HCT116 (cell line): Measurements from ENCODE around the gene PDLIM4. TPM values are rescaled to one million over a fixed set of nuclear protein-coding genes. Genes with fewer than 3 reads are reported as not detected.

Experiments used
- ATAC-seq: fragments of 200-7000 bp; cut with Tn5 transposase; 2 replicates; pipeline ENCODE4 v1.9.1; 2020; ENCODE audit warnings: mild to moderate bottlenecking, moderate library complexity
- BruUV-seq: library from RNA; stranded (reverse); fragments of 400-500 nt; replicated peaks from 2 replicates; lab custom pipeline; 2021; lab: Mats Ljungman, UMichigan
- CTCF ChIA-PET: fragments of 300-600 bp; sonication (Branson Sonifier 250); formaldehyde crosslinking; loops from one replicate; lab custom pipeline; 2021; ENCODE audit warnings: antibody characterized with exemption; lab: Charles Lee
- POLR2A ChIA-PET: fragments of 300-600, 350-600 bp; sonication (Branson Sonifier 250); formaldehyde crosslinking; loops from one replicate; lab custom pipeline; 2021; ENCODE audit warnings: antibody characterized with exemption; lab: Charles Lee
- RAD21 ChIA-PET, 2 experiments: fragments of 300-600 bp; sonication (Branson Sonifier 250); formaldehyde crosslinking; loops; one replicate each; lab custom pipeline; 2023; ENCODE audit warnings: low total read pairs in 2 of 2; ENCODE audit not compliant: uncharacterized antibody in 2 of 2, unreplicated experiment in 2 of 2, low non-redundant PET in 1 of 2; lab: Charles Lee
- DNase-seq: peaks from one replicate; pipeline ENCODE4 v3.0.0-alpha.2; 2010; ENCODE audit warnings: low read depth, low spot score
- H2AFZ ChIP-seq: fragments of 200-600 bp; shearing (Covaris generic), sonication (generic); 2 replicates; pipeline ENCODE4 v1.6.1; 2017; ENCODE audit warnings: low read depth, mixed run types, mixed read lengths, antibody characterized with exemption, low read length; ENCODE audit not compliant: poor library complexity, severe bottlenecking
- H3K27ac ChIP-seq: 2 replicates; pipeline ENCODE4 v1.5.1; 2012; ENCODE audit warnings: low read depth, low read length
- H3K27me3 ChIP-seq: fragments of 200-600 bp; sonication (generic); 2 replicates; pipeline ENCODE4 v1.6.1; 2016; ENCODE audit warnings: mixed run types, low read length, mixed read lengths; ENCODE audit not compliant: insufficient read depth
- H3K36me3 ChIP-seq, 2 experiments: fragments of 200-500 bp in 1 of 2; fragments of 200-600 bp in 1 of 2; sonication (Bioruptor generic) in 1 of 2; sonication (generic) in 1 of 2; 2 replicates each; pipeline versions ENCODE4 v1.5.1 to v1.6.1; 2014 to 2016; ENCODE audit warnings: low read length in 2 of 2, inconsistent platforms in 1 of 2, mixed read lengths in 1 of 2, mixed run types in 1 of 2; ENCODE audit not compliant: insufficient read depth in 2 of 2, control insufficient read depth in 1 of 2
- H3K4me1 ChIP-seq, 2 experiments: fragments of 200-600 bp in 1 of 2; sonication (generic) in 1 of 2; 2 replicates each; pipeline versions ENCODE4 v1.5.1 to v1.6.1; 2012 to 2017; ENCODE audit warnings: low read length in 2 of 2, inconsistent platforms in 1 of 2, mild to moderate bottlenecking in 1 of 2, mixed read lengths in 1 of 2, mixed run types in 1 of 2, moderate library complexity in 1 of 2; ENCODE audit not compliant: insufficient read depth in 2 of 2, control insufficient read depth in 1 of 2
- H3K4me2 ChIP-seq: fragments of 200-600 bp; sonication (generic); 2 replicates; pipeline ENCODE4 v1.6.1; 2017; ENCODE audit warnings: mixed run types, low read length, mixed read lengths
- H3K4me3 ChIP-seq, 2 experiments: fragments of 200-600 bp in 1 of 2; sonication (generic) in 1 of 2; replicated peaks in 1 of 2; 2 replicates each; pipeline ENCODE4 v1.5.1; 2011 to 2016; ENCODE audit warnings: low read length in 2 of 2, control low read depth in 1 of 2, low read depth in 1 of 2, mild to moderate bottlenecking in 1 of 2, mixed read lengths in 1 of 2, mixed run types in 1 of 2
- H3K79me2 ChIP-seq: fragments of 200-600 bp; sonication (generic); 2 replicates; pipeline ENCODE4 v1.6.1; 2017; ENCODE audit warnings: mild to moderate bottlenecking, mixed run types, low read length, moderate library complexity, mixed read lengths; ENCODE audit not compliant: insufficient read depth
- H3K9ac ChIP-seq: fragments of 200-600 bp; sonication (generic); 2 replicates; pipeline ENCODE4 v1.6.1; 2016; ENCODE audit warnings: low read length, mixed read lengths
- H3K9me2 ChIP-seq: fragments of 200-600 bp; sonication (generic), shearing (Covaris generic); 2 replicates; pipeline ENCODE4 v1.6.1; 2017; ENCODE audit warnings: mixed run types, mild to moderate bottlenecking, moderate library complexity; ENCODE audit not compliant: insufficient read depth
- H3K9me3 ChIP-seq, 2 experiments: fragments of 200-500 bp in 1 of 2; fragments of 200-600 bp in 1 of 2; sonication (Bioruptor generic) in 1 of 2; sonication (generic) in 1 of 2; 2 replicates each; pipeline ENCODE4 v1.6.1; 2014 to 2017; ENCODE audit warnings: low read length in 2 of 2, mixed read lengths in 2 of 2, inconsistent platforms in 1 of 2, low read depth in 1 of 2, mild to moderate bottlenecking in 1 of 2, mixed run types in 1 of 2, moderate library complexity in 1 of 2; ENCODE audit not compliant: control insufficient read depth in 1 of 2, insufficient read depth in 1 of 2
- H4K20me1 ChIP-seq: fragments of 200-600 bp; sonication (generic), shearing (Covaris generic); 2 replicates; pipeline ENCODE4 v1.6.1; 2017; ENCODE audit warnings: mixed run types, mild to moderate bottlenecking, moderate library complexity; ENCODE audit not compliant: insufficient read depth
- CBX3 ChIP-seq: IDR thresholded peaks from 2 replicates; pipeline ENCODE4 v1.6.1; 2012; ENCODE audit warnings: low read depth
- EGR1 ChIP-seq: IDR thresholded peaks from 2 replicates; pipeline ENCODE4 v1.6.1; 2012; ENCODE audit warnings: low read depth
- ELF1 ChIP-seq: IDR thresholded peaks from 2 replicates; pipeline ENCODE4 v1.6.1; 2012; ENCODE audit warnings: low read depth, borderline replicate concordance
- EZH2phosphoT487 ChIP-seq: fragments of 200-600 bp; IDR thresholded peaks from 2 replicates; pipeline ENCODE4 v1.6.1; 2018; ENCODE audit warnings: antibody characterized with exemption, borderline replicate concordance
- POLR2A ChIP-seq: IDR thresholded peaks from 2 replicates; pipeline ENCODE4 v1.7.0; 2011; ENCODE audit warnings: borderline replicate concordance; ENCODE audit not compliant: insufficient read depth, insufficient read length; ENCODE audit errors: extremely low read depth
- POLR2AphosphoS5 ChIP-seq: IDR thresholded peaks from 2 replicates; pipeline ENCODE4 v1.6.1; 2011; ENCODE audit warnings: mild to moderate bottlenecking, low read depth, low read length, moderate library complexity
- RAD21 ChIP-seq: IDR thresholded peaks from 2 replicates; pipeline ENCODE4 v1.6.1; 2012; ENCODE audit warnings: low read depth, mild to moderate bottlenecking
- SIN3A ChIP-seq: IDR thresholded peaks from 2 replicates; pipeline ENCODE4 v1.6.1; 2012; ENCODE audit warnings: low read depth
- SP1 ChIP-seq: IDR thresholded peaks from 2 replicates; pipeline ENCODE4 v1.6.1; 2012; ENCODE audit warnings: low read depth
- TCF7L2 ChIP-seq: IDR thresholded peaks from 2 replicates; pipeline ENCODE4 v1.7.0; 2011; ENCODE audit warnings: borderline replicate concordance, inconsistent platforms; ENCODE audit not compliant: insufficient read depth, insufficient read length; ENCODE audit errors: extremely low read depth
- YY1 ChIP-seq: IDR thresholded peaks from 2 replicates; pipeline ENCODE4 v1.6.1; 2011; ENCODE audit warnings: low read length, low read depth, moderate library complexity, mild to moderate bottlenecking; ENCODE audit not compliant: insufficient replicate concordance; ENCODE audit errors: extremely low read depth
- ZBTB33 ChIP-seq: IDR thresholded peaks from 2 replicates; pipeline ENCODE4 v1.6.1; 2011; ENCODE audit warnings: mild to moderate bottlenecking, low read length, moderate library complexity; ENCODE audit not compliant: insufficient replicate concordance; ENCODE audit errors: extremely low read depth
- ZFX ChIP-seq: fragments of 450-650 bp; IDR thresholded peaks from 2 replicates; pipeline ENCODE4 v1.6.1; 2017
- ZNF274 ChIP-seq: fragments of 200-500 bp; sonication (Bioruptor generic); IDR thresholded peaks from 2 replicates; pipeline ENCODE4 v1.6.1; 2014; ENCODE audit warnings: mild to moderate bottlenecking, low read depth, low read length, inconsistent platforms
- intact Hi-C: fragments of 100-400 bp; cut with micrococcal nuclease; formaldehyde crosslinking; loops from 2 replicates; pipeline ENCODE4 v1.10.0; 2022
- total RNA-seq: library from RNA; stranded (reverse); gene quantifications from one replicate; pipeline ENCODE4 v1.2.1, GENCODE V29; 2021; ENCODE audit not compliant: unreplicated experiment
- TF ChIP-seq, protein P1 (sequence below), 3 experiments: fragments of 200-600 bp in 1 of 3; sonication (generic) in 1 of 3; IDR thresholded peaks in 2 of 3; conservative IDR thresholded peaks in 1 of 3; 2 replicates each; pipeline ENCODE4 v1.5.1; 2012 to 2017; ENCODE audit warnings: low read depth in 2 of 3, low read length in 2 of 3, antibody characterized with exemption in 1 of 3, borderline replicate concordance in 1 of 3, control low read depth in 1 of 3, mild to moderate bottlenecking in 1 of 3, mixed read lengths in 1 of 3, mixed run types in 1 of 3, moderate library complexity in 1 of 3; ENCODE audit not compliant: insufficient read depth in 1 of 3
- TF ChIP-seq, protein P2 (sequence below): IDR thresholded peaks from 2 replicates; pipeline ENCODE4 v1.6.1; 2012; ENCODE audit warnings: low read depth
- TF ChIP-seq, protein P3 (sequence below): IDR thresholded peaks from 2 replicates; pipeline ENCODE4 v1.6.1; 2012
- TF ChIP-seq, protein P4 (sequence below): IDR thresholded peaks from 2 replicates; pipeline ENCODE4 v1.6.1; 2012

PDLIM4 gene
- total RNA-seq, 1 experiment from 2014 or later: not detected

- no peak overlapping the region for H2AFZ ChIP-seq
- H3K4me3 ChIP-seq: no peak overlapping the region
- DNase-seq (no peak), ATAC-seq (no peak)
- H3K9me3 ChIP-seq: no peaks in the 10 kb centered on the region
- H4K20me1 ChIP-seq: no peaks in the 10 kb centered on the region
- no peak overlapping the region for H3K4me2 ChIP-seq
- no peaks in the 10 kb centered on the region for H3K9me2 ChIP-seq
- RAD21 ChIA-PET: no interaction called here
- TF ChIP-seq, protein P1, sequence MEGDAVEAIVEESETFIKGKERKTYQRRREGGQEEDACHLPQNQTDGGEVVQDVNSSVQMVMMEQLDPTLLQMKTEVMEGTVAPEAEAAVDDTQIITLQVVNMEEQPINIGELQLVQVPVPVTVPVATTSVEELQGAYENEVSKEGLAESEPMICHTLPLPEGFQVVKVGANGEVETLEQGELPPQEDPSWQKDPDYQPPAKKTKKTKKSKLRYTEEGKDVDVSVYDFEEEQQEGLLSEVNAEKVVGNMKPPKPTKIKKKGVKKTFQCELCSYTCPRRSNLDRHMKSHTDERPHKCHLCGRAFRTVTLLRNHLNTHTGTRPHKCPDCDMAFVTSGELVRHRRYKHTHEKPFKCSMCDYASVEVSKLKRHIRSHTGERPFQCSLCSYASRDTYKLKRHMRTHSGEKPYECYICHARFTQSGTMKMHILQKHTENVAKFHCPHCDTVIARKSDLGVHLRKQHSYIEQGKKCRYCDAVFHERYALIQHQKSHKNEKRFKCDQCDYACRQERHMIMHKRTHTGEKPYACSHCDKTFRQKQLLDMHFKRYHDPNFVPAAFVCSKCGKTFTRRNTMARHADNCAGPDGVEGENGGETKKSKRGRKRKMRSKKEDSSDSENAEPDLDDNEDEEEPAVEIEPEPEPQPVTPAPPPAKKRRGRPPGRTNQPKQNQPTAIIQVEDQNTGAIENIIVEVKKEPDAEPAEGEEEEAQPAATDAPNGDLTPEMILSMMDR (IDR thresholded peaks at IDR 0.05 in 2 of 3, conservative IDR thresholded peaks at IDR 0.05 in 1 of 3; ENCODE audit: borderline replicate concordance in 1 of 3, insufficient read depth in 1 of 3, low read depth in 2 of 3, low read length in 2 of 3): no peak
- TF ChIP-seq YY1 (no peak), POLR2A (no peak), CBX3 (no peak), ELF1 (no peak), ZNF274 (no peak), SIN3A (no peak), RAD21 (no peak), EZH2phosphoT487 (no peak), ZFX (no peak), POLR2AphosphoS5 (no peak), TCF7L2 (no peak), ZBTB33 (no peak), SP1 (no peak), EGR1 (no peak)
- TF ChIP-seq, protein P2, sequence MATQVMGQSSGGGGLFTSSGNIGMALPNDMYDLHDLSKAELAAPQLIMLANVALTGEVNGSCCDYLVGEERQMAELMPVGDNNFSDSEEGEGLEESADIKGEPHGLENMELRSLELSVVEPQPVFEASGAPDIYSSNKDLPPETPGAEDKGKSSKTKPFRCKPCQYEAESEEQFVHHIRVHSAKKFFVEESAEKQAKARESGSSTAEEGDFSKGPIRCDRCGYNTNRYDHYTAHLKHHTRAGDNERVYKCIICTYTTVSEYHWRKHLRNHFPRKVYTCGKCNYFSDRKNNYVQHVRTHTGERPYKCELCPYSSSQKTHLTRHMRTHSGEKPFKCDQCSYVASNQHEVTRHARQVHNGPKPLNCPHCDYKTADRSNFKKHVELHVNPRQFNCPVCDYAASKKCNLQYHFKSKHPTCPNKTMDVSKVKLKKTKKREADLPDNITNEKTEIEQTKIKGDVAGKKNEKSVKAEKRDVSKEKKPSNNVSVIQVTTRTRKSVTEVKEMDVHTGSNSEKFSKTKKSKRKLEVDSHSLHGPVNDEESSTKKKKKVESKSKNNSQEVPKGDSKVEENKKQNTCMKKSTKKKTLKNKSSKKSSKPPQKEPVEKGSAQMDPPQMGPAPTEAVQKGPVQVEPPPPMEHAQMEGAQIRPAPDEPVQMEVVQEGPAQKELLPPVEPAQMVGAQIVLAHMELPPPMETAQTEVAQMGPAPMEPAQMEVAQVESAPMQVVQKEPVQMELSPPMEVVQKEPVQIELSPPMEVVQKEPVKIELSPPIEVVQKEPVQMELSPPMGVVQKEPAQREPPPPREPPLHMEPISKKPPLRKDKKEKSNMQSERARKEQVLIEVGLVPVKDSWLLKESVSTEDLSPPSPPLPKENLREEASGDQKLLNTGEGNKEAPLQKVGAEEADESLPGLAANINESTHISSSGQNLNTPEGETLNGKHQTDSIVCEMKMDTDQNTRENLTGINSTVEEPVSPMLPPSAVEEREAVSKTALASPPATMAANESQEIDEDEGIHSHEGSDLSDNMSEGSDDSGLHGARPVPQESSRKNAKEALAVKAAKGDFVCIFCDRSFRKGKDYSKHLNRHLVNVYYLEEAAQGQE: no peak
- TF ChIP-seq, protein P3, sequence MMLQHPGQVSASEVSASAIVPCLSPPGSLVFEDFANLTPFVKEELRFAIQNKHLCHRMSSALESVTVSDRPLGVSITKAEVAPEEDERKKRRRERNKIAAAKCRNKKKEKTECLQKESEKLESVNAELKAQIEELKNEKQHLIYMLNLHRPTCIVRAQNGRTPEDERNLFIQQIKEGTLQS: no peak
- TF ChIP-seq, protein P4, sequence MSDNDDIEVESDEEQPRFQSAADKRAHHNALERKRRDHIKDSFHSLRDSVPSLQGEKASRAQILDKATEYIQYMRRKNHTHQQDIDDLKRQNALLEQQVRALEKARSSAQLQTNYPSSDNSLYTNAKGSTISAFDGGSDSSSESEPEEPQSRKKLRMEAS: no peak
- CTCF ChIA-PET: no interaction called here
- no peaks in the 10 kb centered on the region for H3K79me2 ChIP-seq
- peaks cover 7 to 26% of the 10 kb centered on the region in 2 experiments for H3K4me1 ChIP-seq
- H3K27me3 ChIP-seq: no peaks in the 10 kb centered on the region
- POLR2A ChIA-PET: no interaction called here
- no peak overlapping the region for H3K27ac ChIP-seq
- no peak overlapping the region for H3K9ac ChIP-seq
- no TSS peak for BruUV-seq
- no peaks in the 10 kb centered on the region for H3K36me3 ChIP-seq
- intact Hi-C loops: loop anchor here (10.0 kb wide), 1 partner anchor 196 kb away; the partner anchor contains the start of gene IRF1
These were observed 41.1 kb downstream of the PDLIM4 start for GRCh38 chr5:132298298-132299212.
